ENCODE results near the gene MAGI2. TPM values are rescaled to one million over a fixed set of nuclear protein-coding genes. Genes with fewer than 3 reads are reported as not detected.

MAGI2 gene
- total and polyA plus RNA-seq, 2 donors (not counting 3 experiments of a cell fraction or from before 2014, with no cell fraction given), result 0.28 to 6.0 TPM

- CTCF ChIA-PET, result no interaction called here
- POLR2A ChIA-PET, result no interaction called here
Observed at GRCh38 chr7:78970440-78970916, 483.0 kb downstream of the MAGI2 start.

More at GRCh38 chr7:78970440-78970916, 483.0 kb downstream of the MAGI2 start:
- TF ChIP-seq POLR2AphosphoS5 (IDR thresholded peaks at IDR 0.05; ENCODE audit: insufficient read depth, low read depth, low read length) (no peak), JUN (IDR thresholded peaks at IDR 0.05; ENCODE audit: borderline replicate concordance, insufficient read depth, insufficient read length, low read depth) (no peak), GATA2 (IDR thresholded peaks at IDR 0.05; ENCODE audit: insufficient read depth, insufficient read length, low read depth, low read length) (no peak), EZH2 (IDR thresholded peaks at IDR 0.05; ENCODE audit: borderline replicate concordance, low read depth, low read length, severe bottlenecking) (no peak), FOS (IDR thresholded peaks at IDR 0.05; ENCODE audit: borderline replicate concordance, insufficient read depth, low read length) (no peak), MAX (IDR thresholded peaks at IDR 0.05; ENCODE audit: insufficient read depth, insufficient read length) (no peak), MYC (IDR thresholded peaks at IDR 0.05; ENCODE audit: low read depth, low read length) (no peak), CTCF (IDR thresholded peaks at IDR 0.05; ENCODE audit: extremely low read depth in 1 of 2, insufficient read depth in 1 of 2, low read depth in 1 of 2, low read length in 2 of 2) (no peak), POLR2A (IDR thresholded peaks at IDR 0.05; ENCODE audit: low read depth, low read length) (no peak)
- H3K9me3 ChIP-seq (replicated peaks; ENCODE audit: control insufficient read depth, insufficient read depth, low read length), result no peaks in the 10 kb centered on the region
- no peaks in the 10 kb centered on the region for H3K27me3 ChIP-seq (ENCODE audit: control insufficient read depth in 2 of 2, insufficient read depth in 2 of 2, low read length in 2 of 2)
- no peaks in the 10 kb centered on the region for H3K9me1 ChIP-seq (replicated peaks; ENCODE audit: control insufficient read depth, extremely low read depth, insufficient read depth, low read length)
- no peak overlapping the region for H3K4me3 ChIP-seq (replicated peaks in 1 of 3; ENCODE audit: insufficient read depth in 1 of 3, low read depth in 1 of 3, low read length in 3 of 3)
- peak; percentile 46 for FAIRE-seq
- no peaks in the 10 kb centered on the region for H4K20me1 ChIP-seq (replicated peaks; ENCODE audit: control insufficient read depth, extremely low read depth, insufficient read depth, low read length)
- H3K79me2 ChIP-seq (ENCODE audit: control insufficient read depth, insufficient read depth, low read length), result no peaks in the 10 kb centered on the region
- H3K9ac ChIP-seq (replicated peaks; ENCODE audit: extremely low read depth, insufficient read depth, low read length), result no peak overlapping the region
- dilution Hi-C loops (cut with MboI; ENCODE audit: extremely low pct_ligation_motif_present, low sequenced_read_pairs) (no loop called here), intact Hi-C loops (cut with micrococcal nuclease) (no loop called here)
- no peaks in the 10 kb centered on the region for H3K36me3 ChIP-seq (ENCODE audit: control insufficient read depth in 2 of 2, extremely low read depth in 1 of 2, insufficient read depth in 2 of 2, low read length in 2 of 2)
- no peak overlapping the region for H2AFZ ChIP-seq (ENCODE audit: low read depth, low read length)
- no peak overlapping the region for H3K27ac ChIP-seq (ENCODE audit: insufficient read depth, low read depth, low read length)
- H3K4me1 ChIP-seq (ENCODE audit: control insufficient read depth, extremely low read depth, insufficient read depth, low read length), result no peaks in the 10 kb centered on the region
- no peak for DNase-seq (ENCODE audit: low read depth, low spot score)
- no peak overlapping the region for H3K4me2 ChIP-seq (ENCODE audit: insufficient read depth, low read length)
- BruUV-seq (replicated peaks), result no TSS peak
